DND-41 (cell line): ENCODE measurements around the gene LCORL.

Source experiments
- EZH2 ChIP-seq: IDR thresholded peaks from 3 replicates; pipeline ENCODE4 v1.6.1; 2012; ENCODE audit warnings: borderline replicate concordance, low read depth, mild to moderate bottlenecking, moderate library complexity, low read length, inconsistent platforms; ENCODE audit not compliant: severe bottlenecking
- TF ChIP-seq, protein P1 (sequence below): IDR thresholded peaks from 2 replicates; pipeline ENCODE4 v1.5.1; 2012; ENCODE audit warnings: borderline replicate concordance, low read length, moderate library complexity, mild to moderate bottlenecking; ENCODE audit not compliant: poor library complexity, severe bottlenecking; ENCODE audit errors: extremely low read depth

DNA sequence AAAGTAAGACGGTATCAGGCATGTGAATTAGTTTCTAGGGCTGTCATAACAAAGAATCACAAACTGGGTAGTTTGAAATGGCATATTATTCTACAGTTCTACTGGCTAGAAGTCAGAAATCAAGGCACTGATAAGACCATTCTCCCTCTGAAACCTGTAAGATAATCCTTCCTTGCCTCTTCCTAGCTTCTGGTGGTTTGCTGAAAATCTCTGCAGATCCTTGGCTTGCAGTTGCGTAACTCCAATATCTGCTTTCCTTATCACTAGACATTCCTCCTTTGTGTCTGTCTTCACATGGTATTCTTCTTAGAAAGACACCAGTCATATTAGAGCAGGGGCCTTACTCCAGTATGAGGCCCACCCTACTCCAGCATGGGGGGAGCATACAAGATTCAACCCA lies 19.6 kb upstream of the LCORL start:
- TF ChIP-seq, protein P1, sequence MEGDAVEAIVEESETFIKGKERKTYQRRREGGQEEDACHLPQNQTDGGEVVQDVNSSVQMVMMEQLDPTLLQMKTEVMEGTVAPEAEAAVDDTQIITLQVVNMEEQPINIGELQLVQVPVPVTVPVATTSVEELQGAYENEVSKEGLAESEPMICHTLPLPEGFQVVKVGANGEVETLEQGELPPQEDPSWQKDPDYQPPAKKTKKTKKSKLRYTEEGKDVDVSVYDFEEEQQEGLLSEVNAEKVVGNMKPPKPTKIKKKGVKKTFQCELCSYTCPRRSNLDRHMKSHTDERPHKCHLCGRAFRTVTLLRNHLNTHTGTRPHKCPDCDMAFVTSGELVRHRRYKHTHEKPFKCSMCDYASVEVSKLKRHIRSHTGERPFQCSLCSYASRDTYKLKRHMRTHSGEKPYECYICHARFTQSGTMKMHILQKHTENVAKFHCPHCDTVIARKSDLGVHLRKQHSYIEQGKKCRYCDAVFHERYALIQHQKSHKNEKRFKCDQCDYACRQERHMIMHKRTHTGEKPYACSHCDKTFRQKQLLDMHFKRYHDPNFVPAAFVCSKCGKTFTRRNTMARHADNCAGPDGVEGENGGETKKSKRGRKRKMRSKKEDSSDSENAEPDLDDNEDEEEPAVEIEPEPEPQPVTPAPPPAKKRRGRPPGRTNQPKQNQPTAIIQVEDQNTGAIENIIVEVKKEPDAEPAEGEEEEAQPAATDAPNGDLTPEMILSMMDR = no peak
- TF ChIP-seq EZH2 = no peak
